HCT116 (cell line): ENCODE data around the gene SMNDC1. TPM values are rescaled to one million over a fixed set of nuclear protein-coding genes. Genes with fewer than 3 reads are reported as not detected.
A peak's percentile ranks its signal among the peaks of the same experiment; 100 is the strongest.

ENCODE experiments used
- ATAC-seq: fragments of 200-7000 bp; cut with Tn5 transposase; 2 replicates; pipeline ENCODE4 v1.9.1; 2020; ENCODE audit warnings: mild to moderate bottlenecking, moderate library complexity
- BruUV-seq: library from RNA; stranded (reverse); fragments of 400-500 nt; replicated peaks from 2 replicates; lab custom pipeline; 2021; lab: Mats Ljungman, UMichigan
- CTCF ChIA-PET: fragments of 300-600 bp; sonication (Branson Sonifier 250); formaldehyde crosslinking; loops from one replicate; lab custom pipeline; 2021; ENCODE audit warnings: antibody characterized with exemption; lab: Charles Lee
- POLR2A ChIA-PET: fragments of 300-600, 350-600 bp; sonication (Branson Sonifier 250); formaldehyde crosslinking; loops from one replicate; lab custom pipeline; 2021; ENCODE audit warnings: antibody characterized with exemption; lab: Charles Lee
- RAD21 ChIA-PET, 2 experiments: fragments of 300-600 bp; sonication (Branson Sonifier 250); formaldehyde crosslinking; loops; one replicate each; lab custom pipeline; 2023; ENCODE audit warnings: low total read pairs in 2 of 2; ENCODE audit not compliant: uncharacterized antibody in 2 of 2, unreplicated experiment in 2 of 2, low non-redundant PET in 1 of 2; lab: Charles Lee
- DNase-seq: peaks from one replicate; pipeline ENCODE4 v3.0.0-alpha.2; 2010; ENCODE audit warnings: low read depth, low spot score
- H2AFZ ChIP-seq: fragments of 200-600 bp; shearing (Covaris generic), sonication (generic); 2 replicates; pipeline ENCODE4 v1.6.1; 2017; ENCODE audit warnings: low read depth, mixed run types, mixed read lengths, antibody characterized with exemption, low read length; ENCODE audit not compliant: poor library complexity, severe bottlenecking
- H3K27ac ChIP-seq: 2 replicates; pipeline ENCODE4 v1.5.1; 2012; ENCODE audit warnings: low read depth, low read length
- H3K27me3 ChIP-seq: fragments of 200-600 bp; sonication (generic); 2 replicates; pipeline ENCODE4 v1.6.1; 2016; ENCODE audit warnings: mixed run types, low read length, mixed read lengths; ENCODE audit not compliant: insufficient read depth
- H3K36me3 ChIP-seq, 2 experiments: fragments of 200-500 bp in 1 of 2; fragments of 200-600 bp in 1 of 2; sonication (Bioruptor generic) in 1 of 2; sonication (generic) in 1 of 2; 2 replicates each; pipeline versions ENCODE4 v1.5.1 to v1.6.1; 2014 to 2016; ENCODE audit warnings: low read length in 2 of 2, inconsistent platforms in 1 of 2, mixed read lengths in 1 of 2, mixed run types in 1 of 2; ENCODE audit not compliant: insufficient read depth in 2 of 2, control insufficient read depth in 1 of 2
- H3K4me1 ChIP-seq, 2 experiments: fragments of 200-600 bp in 1 of 2; sonication (generic) in 1 of 2; 2 replicates each; pipeline versions ENCODE4 v1.5.1 to v1.6.1; 2012 to 2017; ENCODE audit warnings: low read length in 2 of 2, inconsistent platforms in 1 of 2, mild to moderate bottlenecking in 1 of 2, mixed read lengths in 1 of 2, mixed run types in 1 of 2, moderate library complexity in 1 of 2; ENCODE audit not compliant: insufficient read depth in 2 of 2, control insufficient read depth in 1 of 2
- H3K4me2 ChIP-seq: fragments of 200-600 bp; sonication (generic); 2 replicates; pipeline ENCODE4 v1.6.1; 2017; ENCODE audit warnings: mixed run types, low read length, mixed read lengths
- H3K4me3 ChIP-seq, 2 experiments: fragments of 200-600 bp in 1 of 2; sonication (generic) in 1 of 2; replicated peaks in 1 of 2; 2 replicates each; pipeline ENCODE4 v1.5.1; 2011 to 2016; ENCODE audit warnings: low read length in 2 of 2, control low read depth in 1 of 2, low read depth in 1 of 2, mild to moderate bottlenecking in 1 of 2, mixed read lengths in 1 of 2, mixed run types in 1 of 2
- H3K79me2 ChIP-seq: fragments of 200-600 bp; sonication (generic); 2 replicates; pipeline ENCODE4 v1.6.1; 2017; ENCODE audit warnings: mild to moderate bottlenecking, mixed run types, low read length, moderate library complexity, mixed read lengths; ENCODE audit not compliant: insufficient read depth
- H3K9ac ChIP-seq: fragments of 200-600 bp; sonication (generic); 2 replicates; pipeline ENCODE4 v1.6.1; 2016; ENCODE audit warnings: low read length, mixed read lengths
- H3K9me2 ChIP-seq: fragments of 200-600 bp; sonication (generic), shearing (Covaris generic); 2 replicates; pipeline ENCODE4 v1.6.1; 2017; ENCODE audit warnings: mixed run types, mild to moderate bottlenecking, moderate library complexity; ENCODE audit not compliant: insufficient read depth
- H3K9me3 ChIP-seq, 2 experiments: fragments of 200-500 bp in 1 of 2; fragments of 200-600 bp in 1 of 2; sonication (Bioruptor generic) in 1 of 2; sonication (generic) in 1 of 2; 2 replicates each; pipeline ENCODE4 v1.6.1; 2014 to 2017; ENCODE audit warnings: low read length in 2 of 2, mixed read lengths in 2 of 2, inconsistent platforms in 1 of 2, low read depth in 1 of 2, mild to moderate bottlenecking in 1 of 2, mixed run types in 1 of 2, moderate library complexity in 1 of 2; ENCODE audit not compliant: control insufficient read depth in 1 of 2, insufficient read depth in 1 of 2
- H4K20me1 ChIP-seq: fragments of 200-600 bp; sonication (generic), shearing (Covaris generic); 2 replicates; pipeline ENCODE4 v1.6.1; 2017; ENCODE audit warnings: mixed run types, mild to moderate bottlenecking, moderate library complexity; ENCODE audit not compliant: insufficient read depth
- ATF3 ChIP-seq: IDR thresholded peaks from 2 replicates; pipeline ENCODE4 v1.6.1; 2012
- CBX3 ChIP-seq: IDR thresholded peaks from 2 replicates; pipeline ENCODE4 v1.6.1; 2012; ENCODE audit warnings: low read depth
- EGR1 ChIP-seq: IDR thresholded peaks from 2 replicates; pipeline ENCODE4 v1.6.1; 2012; ENCODE audit warnings: low read depth
- ELF1 ChIP-seq: IDR thresholded peaks from 2 replicates; pipeline ENCODE4 v1.6.1; 2012; ENCODE audit warnings: low read depth, borderline replicate concordance
- EZH2 ChIP-seq: fragments of 200-600 bp; sonication (generic); IDR thresholded peaks from 2 replicates; pipeline ENCODE4 v1.6.1; 2017; ENCODE audit warnings: antibody characterized with exemption, mixed run types
- EZH2phosphoT487 ChIP-seq: fragments of 200-600 bp; IDR thresholded peaks from 2 replicates; pipeline ENCODE4 v1.6.1; 2018; ENCODE audit warnings: antibody characterized with exemption, borderline replicate concordance
- FOSL1 ChIP-seq: IDR thresholded peaks from 2 replicates; pipeline ENCODE4 v1.6.1; 2012; ENCODE audit warnings: low read depth
- POLR2AphosphoS5 ChIP-seq: IDR thresholded peaks from 2 replicates; pipeline ENCODE4 v1.6.1; 2011; ENCODE audit warnings: mild to moderate bottlenecking, low read depth, low read length, moderate library complexity
- RAD21 ChIP-seq: IDR thresholded peaks from 2 replicates; pipeline ENCODE4 v1.6.1; 2012; ENCODE audit warnings: low read depth, mild to moderate bottlenecking
- REST ChIP-seq: IDR thresholded peaks from 2 replicates; pipeline ENCODE4 v1.6.1; 2012; ENCODE audit warnings: low read depth
- SRF ChIP-seq: IDR thresholded peaks from 2 replicates; pipeline ENCODE4 v1.6.1; 2012; ENCODE audit warnings: low read depth
- TCF7L2 ChIP-seq: IDR thresholded peaks from 2 replicates; pipeline ENCODE4 v1.7.0; 2011; ENCODE audit warnings: borderline replicate concordance, inconsistent platforms; ENCODE audit not compliant: insufficient read depth, insufficient read length; ENCODE audit errors: extremely low read depth
- YY1 ChIP-seq: IDR thresholded peaks from 2 replicates; pipeline ENCODE4 v1.6.1; 2011; ENCODE audit warnings: low read length, low read depth, moderate library complexity, mild to moderate bottlenecking; ENCODE audit not compliant: insufficient replicate concordance; ENCODE audit errors: extremely low read depth
- ZBTB33 ChIP-seq: IDR thresholded peaks from 2 replicates; pipeline ENCODE4 v1.6.1; 2011; ENCODE audit warnings: mild to moderate bottlenecking, low read length, moderate library complexity; ENCODE audit not compliant: insufficient replicate concordance; ENCODE audit errors: extremely low read depth
- ZFX ChIP-seq: fragments of 450-650 bp; IDR thresholded peaks from 2 replicates; pipeline ENCODE4 v1.6.1; 2017
- ZNF274 ChIP-seq: fragments of 200-500 bp; sonication (Bioruptor generic); IDR thresholded peaks from 2 replicates; pipeline ENCODE4 v1.6.1; 2014; ENCODE audit warnings: mild to moderate bottlenecking, low read depth, low read length, inconsistent platforms
- intact Hi-C: fragments of 100-400 bp; cut with micrococcal nuclease; formaldehyde crosslinking; loops from 2 replicates; pipeline ENCODE4 v1.10.0; 2022
- total RNA-seq: library from RNA; stranded (reverse); gene quantifications from one replicate; pipeline ENCODE4 v1.2.1, GENCODE V29; 2021; ENCODE audit not compliant: unreplicated experiment
- TF ChIP-seq, protein P1 (sequence below), 3 experiments: fragments of 200-600 bp in 1 of 3; sonication (generic) in 1 of 3; IDR thresholded peaks in 2 of 3; conservative IDR thresholded peaks in 1 of 3; 2 replicates each; pipeline ENCODE4 v1.5.1; 2012 to 2017; ENCODE audit warnings: low read depth in 2 of 3, low read length in 2 of 3, antibody characterized with exemption in 1 of 3, borderline replicate concordance in 1 of 3, control low read depth in 1 of 3, mild to moderate bottlenecking in 1 of 3, mixed read lengths in 1 of 3, mixed run types in 1 of 3, moderate library complexity in 1 of 3; ENCODE audit not compliant: insufficient read depth in 1 of 3

Gene SMNDC1
- total RNA-seq, 1 experiment from 2014 or later = 61.7 TPM

- RAD21 ChIA-PET = interaction anchor here (0.7 to 1.5 kb wide), 6 partner anchors 168 to 305 kb away, joined by 3 to 6 read pairs (median 3); no protein-coding TSS in a partner anchor
- TF ChIP-seq EZH2phosphoT487 (no peak), SRF (no peak), ATF3 (no peak), POLR2AphosphoS5 (peak; percentile 32; the same call in 1 of the 2 replicates), CBX3 (peak; percentile 66; the same call in 1 of the 2 replicates), REST (no peak), FOSL1 (no peak; the same call in 1 of the 2 replicates), ELF1 (no peak), EZH2 (no peak), ZNF274 (no peak), ZFX (no peak), EGR1 (no peak), RAD21 (peak; percentile 99), TCF7L2 (no peak), YY1 (no peak), ZBTB33 (no peak)
- TF ChIP-seq, protein P1, sequence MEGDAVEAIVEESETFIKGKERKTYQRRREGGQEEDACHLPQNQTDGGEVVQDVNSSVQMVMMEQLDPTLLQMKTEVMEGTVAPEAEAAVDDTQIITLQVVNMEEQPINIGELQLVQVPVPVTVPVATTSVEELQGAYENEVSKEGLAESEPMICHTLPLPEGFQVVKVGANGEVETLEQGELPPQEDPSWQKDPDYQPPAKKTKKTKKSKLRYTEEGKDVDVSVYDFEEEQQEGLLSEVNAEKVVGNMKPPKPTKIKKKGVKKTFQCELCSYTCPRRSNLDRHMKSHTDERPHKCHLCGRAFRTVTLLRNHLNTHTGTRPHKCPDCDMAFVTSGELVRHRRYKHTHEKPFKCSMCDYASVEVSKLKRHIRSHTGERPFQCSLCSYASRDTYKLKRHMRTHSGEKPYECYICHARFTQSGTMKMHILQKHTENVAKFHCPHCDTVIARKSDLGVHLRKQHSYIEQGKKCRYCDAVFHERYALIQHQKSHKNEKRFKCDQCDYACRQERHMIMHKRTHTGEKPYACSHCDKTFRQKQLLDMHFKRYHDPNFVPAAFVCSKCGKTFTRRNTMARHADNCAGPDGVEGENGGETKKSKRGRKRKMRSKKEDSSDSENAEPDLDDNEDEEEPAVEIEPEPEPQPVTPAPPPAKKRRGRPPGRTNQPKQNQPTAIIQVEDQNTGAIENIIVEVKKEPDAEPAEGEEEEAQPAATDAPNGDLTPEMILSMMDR (IDR thresholded peaks at IDR 0.05 in 2 of 3, conservative IDR thresholded peaks at IDR 0.05 in 1 of 3; ENCODE audit: borderline replicate concordance in 1 of 3, insufficient read depth in 1 of 3, low read depth in 2 of 3, low read length in 2 of 3) = peak; percentile 72 to 94 (median 87)
These were observed 1.2 kb upstream of the SMNDC1 start for GRCh38 chr10:110305767-110306451.

More at GRCh38 chr10:110305767-110306451, 1.2 kb upstream of the SMNDC1 start:
- Histone ChIP-seq H4K20me1 (peaks cover 19% of the 10 kb centered on the region; the same call in 1 of the 2 replicates), H3K79me2 (peaks cover 38% of the 10 kb centered on the region), H3K9ac (peak overlapping the region; percentile 40), H3K4me1 (peaks cover 12 to 30% of the 10 kb centered on the region in 2 experiments; a peak in 3 of 4 replicates), H3K9me3 (no peaks in the 10 kb centered on the region), H3K27ac (peak overlapping the region; percentile 77; the same call in 1 of the 2 replicates), H3K27me3 (no peaks in the 10 kb centered on the region), H3K4me2 (peak overlapping the region; percentile 79), H3K4me3 (peak overlapping the region; percentile 88 to 91; a peak in 3 of 4 replicates), H3K9me2 (no peaks in the 10 kb centered on the region), H2AFZ (peak overlapping the region; percentile 97), H3K36me3 (peaks cover 24% of the 10 kb centered on the region in 2 experiments)
- POLR2A ChIA-PET = interaction anchor here (0.6 to 1.9 kb wide), 13 partner anchors 8 to 1859 kb away, joined by 3 to 7 read pairs (median 3); no protein-coding TSS in a partner anchor
- intact Hi-C loops = loop anchor here (1.0 to 5.0 kb wide), 5 partner anchors 193 to 1836 kb away; no protein-coding TSS in a partner anchor
- ATAC-seq (peak; percentile 42), DNase-seq (peak; percentile 84)
- CTCF ChIA-PET = interaction anchor here (0.7 to 6.1 kb wide), 12 partner anchors 82 to 621 kb away, joined by 3 to 47 read pairs (median 6); no protein-coding TSS in a partner anchor
- BruUV-seq = no TSS peak
